Measurements from ENCODE around the gene TSTD2.
"Not testable (repeated sequence)": the region's sequence is repeated elsewhere in the genome, so short reads cannot be mapped to it uniquely, and the experiment has no call there.

The TSTD2 gene

GRCh38 chr9:97630591-97630990 is 2.6 kb downstream of the TSTD2 start:
- no peak for DNase-seq (ENCODE audit: low read depth)

GRCh38 chr9:97629156-97629555 is 4.0 kb downstream of the TSTD2 start:
- DNase-seq (ENCODE audit: low read depth), result no peak

DNA sequence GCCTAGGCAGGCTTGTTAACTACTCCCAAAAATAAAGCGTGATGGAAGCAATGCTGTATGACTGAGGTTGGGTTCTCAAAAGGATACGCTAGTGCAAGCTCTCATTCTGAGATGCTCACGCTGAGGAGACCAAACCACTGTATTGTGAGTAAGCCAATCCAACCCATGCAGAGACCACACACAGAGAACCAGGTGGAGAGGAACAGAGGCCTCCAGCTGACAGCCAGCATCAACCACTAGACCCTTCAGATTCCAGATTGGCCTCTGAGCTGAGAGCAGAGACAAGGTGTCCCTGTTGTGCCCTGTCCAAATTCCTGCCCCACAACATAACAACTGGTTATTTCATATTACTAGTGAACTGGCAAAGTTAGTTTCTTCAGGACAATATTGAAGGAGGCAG is 4.5 kb downstream of the TSTD2 start:
- no peak for DNase-seq (ENCODE audit: low read depth)

GRCh38 chr9:97627624-97628023 is 5.5 kb downstream of the TSTD2 start:
- no peak for DNase-seq (ENCODE audit: low read depth)

GRCh38 chr9:97625620-97626019 is 7.5 kb downstream of the TSTD2 start:
- DNase-seq (ENCODE audit: low read depth), result no peak

GRCh38 chr9:97623946-97624345 is 9.2 kb downstream of the TSTD2 start:
- no peak for DNase-seq (ENCODE audit: low read depth)

DNA sequence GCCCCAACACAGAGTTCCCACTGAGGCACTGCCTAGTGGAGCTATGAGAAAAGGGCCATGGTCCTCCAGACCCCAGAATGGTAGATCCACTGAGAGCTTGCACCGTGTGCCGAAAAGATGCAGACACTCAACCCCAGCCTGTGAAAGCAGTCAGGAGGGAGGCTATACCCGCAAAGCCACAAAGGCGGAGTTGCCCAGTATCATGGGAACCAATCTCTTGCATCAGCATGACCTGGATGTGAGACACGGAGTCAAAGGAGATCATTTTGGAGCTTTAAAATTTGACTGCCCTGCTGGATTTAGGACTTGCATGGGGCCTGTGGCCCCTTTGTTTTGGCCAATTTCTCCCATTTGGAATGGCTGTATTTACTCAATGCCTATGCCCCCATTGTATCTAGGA is 10.7 kb downstream of the TSTD2 start:
- not testable (repeated sequence) for DNase-seq (ENCODE audit: low read depth)

GRCh38 chr9:97620063-97620462 is 13.1 kb downstream of the TSTD2 start:
- not testable (repeated sequence) for DNase-seq (ENCODE audit: low read depth)

DNA sequence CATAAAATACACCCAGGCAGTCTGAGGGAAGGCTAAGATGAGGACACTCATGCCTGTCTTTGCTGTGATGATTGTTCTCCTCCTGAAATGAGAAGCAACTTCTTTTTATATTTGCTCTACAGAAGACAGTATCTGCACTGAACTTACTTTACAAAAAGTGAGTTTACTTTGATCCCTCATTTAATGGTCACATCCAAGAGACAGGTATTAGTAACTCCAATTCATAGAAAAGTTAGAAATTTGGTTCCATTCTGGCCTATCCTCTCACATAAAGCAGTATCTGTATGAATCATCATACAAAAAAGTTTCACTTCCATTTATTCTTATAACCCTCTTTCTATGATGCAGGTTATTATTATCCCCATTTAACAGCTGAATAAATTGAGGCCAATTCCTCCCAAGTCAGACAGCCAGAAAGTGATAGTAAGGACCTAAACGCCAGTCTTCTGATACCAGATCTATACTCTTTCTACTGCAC is 15.2 kb downstream of the TSTD2 start:
- DNase-seq (ENCODE audit: low read depth), result no peak

GRCh38 chr9:97615439-97616072 is 17.6 kb downstream of the TSTD2 start:
- peak; percentile 38 for DNase-seq (ENCODE audit: low read depth)

DNA sequence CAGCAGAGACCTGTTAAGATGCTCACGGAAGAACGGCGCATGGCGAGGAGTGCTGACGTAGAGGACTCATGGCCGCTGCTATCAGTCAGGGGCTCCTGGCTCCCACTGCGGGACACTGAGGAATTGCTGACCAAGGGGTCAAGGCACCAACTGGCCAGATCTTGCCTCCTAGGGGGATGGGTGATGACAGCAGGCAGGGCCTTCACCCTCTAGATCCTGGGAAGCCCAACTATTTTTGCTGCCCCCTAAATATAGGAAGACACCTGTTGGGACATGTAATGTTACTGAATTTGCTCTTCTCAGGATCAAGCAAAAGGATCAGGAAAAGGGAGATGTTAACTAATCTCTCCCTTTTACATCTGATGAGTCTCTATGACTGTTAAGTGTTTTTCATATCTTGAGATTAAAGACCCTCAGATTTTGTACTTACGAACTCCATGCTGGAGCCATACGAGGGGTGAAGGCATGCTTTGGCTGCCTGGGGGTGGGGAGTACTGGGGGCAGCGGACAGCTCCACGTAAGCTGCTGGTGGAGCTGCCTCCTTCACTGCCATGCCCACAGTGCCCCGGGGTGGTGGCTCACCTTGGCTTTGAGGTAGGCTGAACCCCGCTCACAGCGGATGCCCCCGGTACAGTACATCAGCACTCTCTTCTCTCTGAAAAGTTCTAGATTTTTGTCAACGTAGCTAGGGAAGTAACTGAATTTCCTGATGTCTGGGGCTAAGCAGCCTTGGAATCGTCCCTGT is 28.1 kb downstream of the TSTD2 start:
- no peak for DNase-seq (ENCODE audit: low read depth)

DNA sequence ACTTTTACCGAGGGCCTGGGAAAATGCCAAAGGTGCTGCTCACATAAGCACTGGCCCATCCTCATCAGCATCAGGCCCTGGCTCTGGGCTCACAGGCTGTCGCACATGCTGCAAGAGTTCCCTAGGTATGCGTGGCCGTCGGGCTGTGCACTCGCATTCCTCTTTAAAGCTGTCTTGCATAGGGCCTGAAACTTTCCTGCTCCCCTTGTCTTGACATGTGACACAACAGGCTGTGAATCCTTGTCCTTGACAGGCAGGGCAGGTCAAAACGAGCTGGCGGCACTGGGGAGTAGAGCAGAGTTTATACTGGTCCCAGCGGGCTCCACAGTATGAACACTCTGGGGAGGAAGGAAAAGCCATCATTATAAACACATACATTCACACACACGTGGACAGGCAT is 30.7 kb downstream of the TSTD2 start:
- no peak for DNase-seq (ENCODE audit: low read depth)

- no peak for DNase-seq (ENCODE audit: low read depth)
Measured at GRCh38 chr9:97601228-97601898, 31.8 kb downstream of the TSTD2 start.

- DNase-seq (ENCODE audit: low read depth), result no peak
Measured at GRCh38 chr9:97600531-97601227, 32.5 kb downstream of the TSTD2 start.

DNA sequence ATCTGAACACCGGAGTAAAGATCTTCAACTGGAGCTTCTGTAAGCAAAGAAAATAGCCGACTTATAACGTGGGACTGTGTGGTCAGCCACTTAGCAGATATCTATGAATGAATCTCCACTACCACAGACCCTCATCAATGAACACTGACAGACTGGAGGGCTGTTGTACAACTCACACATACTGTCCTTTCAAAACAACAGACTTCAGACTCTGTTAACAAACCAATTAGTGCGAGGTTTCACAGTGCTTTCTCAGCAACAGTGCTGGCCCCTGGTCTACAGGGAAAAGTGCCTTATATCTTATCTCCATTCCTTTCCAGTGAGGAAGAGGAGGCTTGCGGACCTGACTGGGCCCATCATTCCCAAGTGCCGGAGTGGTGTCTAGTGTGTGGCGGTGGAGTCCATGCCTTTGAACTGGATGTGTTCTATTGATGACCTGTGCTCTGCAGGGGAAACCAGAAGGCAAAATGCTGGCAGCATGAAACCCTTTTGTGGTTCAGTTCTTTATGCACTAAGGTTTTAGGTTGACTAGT is 33.8 kb downstream of the TSTD2 start:
- DNase-seq (ENCODE audit: low read depth), result no peak

GRCh38 chr9:97598461-97599288 is 34.5 kb downstream of the TSTD2 start:
- peak; percentile 60 for DNase-seq (ENCODE audit: low read depth)

- DNase-seq (ENCODE audit: low read depth), result no peak
Measured at GRCh38 chr9:97596906-97597305, 36.3 kb downstream of the TSTD2 start.

- DNase-seq (ENCODE audit: low read depth), result no peak
Measured at GRCh38 chr9:97594381-97594921, 38.7 kb downstream of the TSTD2 start.

DNA sequence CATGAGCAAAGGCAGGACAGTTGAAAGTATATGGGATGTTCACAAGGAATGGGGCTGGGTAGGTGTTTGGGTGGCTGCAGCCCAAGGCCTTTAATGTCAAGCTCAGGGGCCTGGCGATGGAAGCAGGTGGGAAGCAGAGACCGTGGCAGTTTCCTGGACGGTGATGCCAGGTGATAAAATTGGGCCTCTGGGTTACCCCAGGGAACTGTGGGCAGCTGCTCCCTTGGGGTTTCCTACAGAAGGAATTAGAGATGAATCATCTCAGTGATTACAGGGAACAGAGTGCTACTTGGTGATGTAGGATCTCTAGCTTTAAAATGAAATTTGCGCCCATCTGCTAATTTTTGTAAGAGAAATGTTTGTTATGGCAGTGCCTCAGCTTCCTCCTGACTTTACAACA is 39.2 kb downstream of the TSTD2 start:
- DNase-seq (ENCODE audit: low read depth), result no peak

DNA sequence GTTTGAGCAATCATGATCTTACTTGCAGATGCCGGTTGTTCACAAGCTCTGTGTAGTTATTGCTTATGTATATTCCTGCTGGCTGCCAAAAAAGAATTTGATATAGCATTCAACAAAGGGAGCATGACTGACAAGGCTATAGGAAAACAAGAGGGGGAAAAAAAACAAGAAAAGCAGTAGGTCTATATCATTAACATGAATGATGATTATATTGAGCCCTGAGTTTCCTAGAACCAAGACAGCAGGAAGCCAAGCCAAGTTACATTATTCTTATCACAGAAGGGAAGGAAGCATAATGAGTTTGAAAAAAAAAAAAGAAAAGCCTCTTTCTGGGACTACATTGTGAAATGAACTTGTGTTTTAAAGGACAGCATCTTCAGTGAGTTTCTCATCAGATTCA is 41.0 kb downstream of the TSTD2 start:
- no peak for DNase-seq (ENCODE audit: low read depth)

- DNase-seq (ENCODE audit: low read depth), result no peak
Measured at GRCh38 chr9:97591535-97591934, 41.6 kb downstream of the TSTD2 start.
